ENCODE data around the gene GADD45GIP1.
"Not testable (repeated sequence)": the region's sequence is repeated elsewhere in the genome, so short reads cannot be mapped to it uniquely, and the experiment has no call there.

Gene GADD45GIP1

GRCh38 chr19:12955996-12956395 is 1.0 kb downstream of the GADD45GIP1 start:
- H3K9me3 ChIP-seq (ENCODE audit: insufficient read depth, low read depth, low read length): no peaks in the 10 kb centered on the region
- peak overlapping the region; percentile 91 for H3K4me3 ChIP-seq (ENCODE audit: low read length, poor library complexity, severe bottlenecking)
- H3K36me3 ChIP-seq (ENCODE audit: insufficient read depth, low read length): peaks cover 10% of the 10 kb centered on the region; the same call in 1 of the 2 replicates
- no peak overlapping the region for H2AFZ ChIP-seq (ENCODE audit: low read length)
- H4K20me1 ChIP-seq (ENCODE audit: insufficient read depth, low read length, poor library complexity, severe bottlenecking): peaks cover 16% of the 10 kb centered on the region
- H3K79me2 ChIP-seq (ENCODE audit: insufficient read depth, low read length): peaks cover 58% of the 10 kb centered on the region
- H3F3A ChIP-seq (ENCODE audit: low read depth): peaks cover 3% of the 10 kb centered on the region; the same call in 1 of the 2 replicates
- no peaks in the 10 kb centered on the region for H3K27me3 ChIP-seq (ENCODE audit: insufficient read depth, low read length, poor library complexity, severe bottlenecking)
- no peak for TF ChIP-seq EZH2phosphoT487 (IDR thresholded peaks at IDR 0.05; ENCODE audit: borderline replicate concordance)
- TF ChIP-seq, protein P1, sequence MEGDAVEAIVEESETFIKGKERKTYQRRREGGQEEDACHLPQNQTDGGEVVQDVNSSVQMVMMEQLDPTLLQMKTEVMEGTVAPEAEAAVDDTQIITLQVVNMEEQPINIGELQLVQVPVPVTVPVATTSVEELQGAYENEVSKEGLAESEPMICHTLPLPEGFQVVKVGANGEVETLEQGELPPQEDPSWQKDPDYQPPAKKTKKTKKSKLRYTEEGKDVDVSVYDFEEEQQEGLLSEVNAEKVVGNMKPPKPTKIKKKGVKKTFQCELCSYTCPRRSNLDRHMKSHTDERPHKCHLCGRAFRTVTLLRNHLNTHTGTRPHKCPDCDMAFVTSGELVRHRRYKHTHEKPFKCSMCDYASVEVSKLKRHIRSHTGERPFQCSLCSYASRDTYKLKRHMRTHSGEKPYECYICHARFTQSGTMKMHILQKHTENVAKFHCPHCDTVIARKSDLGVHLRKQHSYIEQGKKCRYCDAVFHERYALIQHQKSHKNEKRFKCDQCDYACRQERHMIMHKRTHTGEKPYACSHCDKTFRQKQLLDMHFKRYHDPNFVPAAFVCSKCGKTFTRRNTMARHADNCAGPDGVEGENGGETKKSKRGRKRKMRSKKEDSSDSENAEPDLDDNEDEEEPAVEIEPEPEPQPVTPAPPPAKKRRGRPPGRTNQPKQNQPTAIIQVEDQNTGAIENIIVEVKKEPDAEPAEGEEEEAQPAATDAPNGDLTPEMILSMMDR (conservative IDR thresholded peaks at IDR 0.05; ENCODE audit: low read length): no peak
- peak overlapping the region; percentile 93 for H3K4me2 ChIP-seq (ENCODE audit: low read depth, low read length, poor library complexity, severe bottlenecking)
- H3K4me1 ChIP-seq (ENCODE audit: insufficient read depth, low read length, poor library complexity, severe bottlenecking): peaks cover 23% of the 10 kb centered on the region
- H3K9ac ChIP-seq (ENCODE audit: low read depth, low read length, poor library complexity, severe bottlenecking): peak overlapping the region; percentile 87
- no peaks in the 10 kb centered on the region for H3K9me2 ChIP-seq (replicated peaks; ENCODE audit: low read depth, low read length)

GRCh38 chr19:12955575-12955974 is 1.4 kb downstream of the GADD45GIP1 start:
- Histone ChIP-seq H3K9ac (ENCODE audit: low read depth, low read length, poor library complexity, severe bottlenecking) (peak overlapping the region; percentile 87), H3K79me2 (ENCODE audit: insufficient read depth, low read length) (peaks cover 61% of the 10 kb centered on the region), H3K4me1 (ENCODE audit: insufficient read depth, low read length, poor library complexity, severe bottlenecking) (peaks cover 23% of the 10 kb centered on the region), H3K4me2 (ENCODE audit: low read depth, low read length, poor library complexity, severe bottlenecking) (peak overlapping the region; percentile 93), H4K20me1 (ENCODE audit: insufficient read depth, low read length, poor library complexity, severe bottlenecking) (peaks cover 16% of the 10 kb centered on the region), H3K4me3 (ENCODE audit: low read length, poor library complexity, severe bottlenecking) (peak overlapping the region; percentile 91)
- H3K9me2 ChIP-seq (replicated peaks; ENCODE audit: low read depth, low read length); H3F3A ChIP-seq (ENCODE audit: low read depth); H3K36me3 ChIP-seq (ENCODE audit: insufficient read depth, low read length); H3K9me3 ChIP-seq (ENCODE audit: insufficient read depth, low read depth, low read length); H3K27me3 ChIP-seq (ENCODE audit: insufficient read depth, low read length, poor library complexity, severe bottlenecking); H2AFZ ChIP-seq (ENCODE audit: low read length): not testable (repeated sequence)

DNA sequence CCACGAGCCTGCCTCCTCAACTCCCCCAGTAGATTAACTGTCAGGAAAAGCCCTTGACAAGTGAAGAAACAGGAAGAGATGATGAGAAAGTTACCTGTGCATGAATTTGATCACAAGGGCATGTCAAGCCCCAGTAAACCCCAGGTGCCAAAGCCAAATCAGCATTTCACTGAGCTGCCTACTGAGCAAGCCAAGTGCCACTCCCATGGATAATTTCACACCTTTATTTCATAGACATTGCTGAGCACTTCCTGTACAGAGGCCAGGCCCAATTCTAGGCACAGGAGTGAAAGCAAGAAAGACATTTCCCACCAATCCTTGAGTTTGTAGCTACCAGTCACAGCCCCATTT is 2.4 kb downstream of the GADD45GIP1 start:
- TF ChIP-seq, protein P1 (conservative IDR thresholded peaks at IDR 0.05; ENCODE audit: low read length): no peak
- TF ChIP-seq EZH2phosphoT487 (IDR thresholded peaks at IDR 0.05; ENCODE audit: borderline replicate concordance): no peak
- H3F3A ChIP-seq (ENCODE audit: low read depth): peaks cover 3% of the 10 kb centered on the region; the same call in 1 of the 2 replicates
- peaks cover 67% of the 10 kb centered on the region for H3K79me2 ChIP-seq (ENCODE audit: insufficient read depth, low read length)

More for the DNA sequence above, 2.4 kb downstream of the GADD45GIP1 start:
- H3K27me3 ChIP-seq (ENCODE audit: insufficient read depth, low read length, poor library complexity, severe bottlenecking): no peaks in the 10 kb centered on the region
- H3K9me2 ChIP-seq (replicated peaks; ENCODE audit: low read depth, low read length): no peaks in the 10 kb centered on the region
- H3K36me3 ChIP-seq (ENCODE audit: insufficient read depth, low read length): peaks cover 16% of the 10 kb centered on the region; the same call in 1 of the 2 replicates
- no peaks in the 10 kb centered on the region for H3K9me3 ChIP-seq (ENCODE audit: insufficient read depth, low read depth, low read length)
- H3K9ac ChIP-seq (ENCODE audit: low read depth, low read length, poor library complexity, severe bottlenecking): peak overlapping the region; percentile 48
- H4K20me1 ChIP-seq (ENCODE audit: insufficient read depth, low read length, poor library complexity, severe bottlenecking): peaks cover 18% of the 10 kb centered on the region
- H2AFZ ChIP-seq (ENCODE audit: low read length): no peak overlapping the region
- peak overlapping the region; percentile 93 for H3K4me2 ChIP-seq (ENCODE audit: low read depth, low read length, poor library complexity, severe bottlenecking)
- peaks cover 23% of the 10 kb centered on the region for H3K4me1 ChIP-seq (ENCODE audit: insufficient read depth, low read length, poor library complexity, severe bottlenecking)
- peak overlapping the region; percentile 43 for H3K4me3 ChIP-seq (ENCODE audit: low read length, poor library complexity, severe bottlenecking)
